ENCODE measurements around the gene MAL.

Gene MAL

DNA sequence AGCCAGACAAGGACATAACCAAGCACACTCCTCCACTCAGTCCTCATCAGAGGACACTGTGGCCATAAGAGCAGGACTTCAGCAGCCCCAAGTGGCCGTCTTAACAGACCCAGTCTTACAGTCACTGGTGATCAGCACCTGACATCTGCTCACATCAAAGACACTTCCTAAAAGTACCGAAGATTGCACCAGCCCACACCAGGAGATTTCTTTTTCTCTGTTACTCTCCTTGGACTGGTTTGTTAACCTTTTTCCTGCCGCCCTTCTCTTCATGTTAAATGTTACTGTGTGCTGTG lies 52.0 kb downstream of the MAL start:
- DNase-seq (ENCODE audit: low spot score): no peak
- Histone ChIP-seq H3K27ac (ENCODE audit: poor library complexity, severe bottlenecking) (no peak overlapping the region), H3K4me1 (ENCODE audit: insufficient read depth, poor library complexity, severe bottlenecking) (no peaks in the 10 kb centered on the region), H3K4me3 (ENCODE audit: severe bottlenecking) (no peak overlapping the region), H3K36me3 (ENCODE audit: low read depth) (no peaks in the 10 kb centered on the region), H3K27me3 (ENCODE audit: insufficient read depth, poor library complexity, severe bottlenecking) (no peaks in the 10 kb centered on the region), H3K9me3 (ENCODE audit: severe bottlenecking) (no peaks in the 10 kb centered on the region)
- TF ChIP-seq, protein P1, sequence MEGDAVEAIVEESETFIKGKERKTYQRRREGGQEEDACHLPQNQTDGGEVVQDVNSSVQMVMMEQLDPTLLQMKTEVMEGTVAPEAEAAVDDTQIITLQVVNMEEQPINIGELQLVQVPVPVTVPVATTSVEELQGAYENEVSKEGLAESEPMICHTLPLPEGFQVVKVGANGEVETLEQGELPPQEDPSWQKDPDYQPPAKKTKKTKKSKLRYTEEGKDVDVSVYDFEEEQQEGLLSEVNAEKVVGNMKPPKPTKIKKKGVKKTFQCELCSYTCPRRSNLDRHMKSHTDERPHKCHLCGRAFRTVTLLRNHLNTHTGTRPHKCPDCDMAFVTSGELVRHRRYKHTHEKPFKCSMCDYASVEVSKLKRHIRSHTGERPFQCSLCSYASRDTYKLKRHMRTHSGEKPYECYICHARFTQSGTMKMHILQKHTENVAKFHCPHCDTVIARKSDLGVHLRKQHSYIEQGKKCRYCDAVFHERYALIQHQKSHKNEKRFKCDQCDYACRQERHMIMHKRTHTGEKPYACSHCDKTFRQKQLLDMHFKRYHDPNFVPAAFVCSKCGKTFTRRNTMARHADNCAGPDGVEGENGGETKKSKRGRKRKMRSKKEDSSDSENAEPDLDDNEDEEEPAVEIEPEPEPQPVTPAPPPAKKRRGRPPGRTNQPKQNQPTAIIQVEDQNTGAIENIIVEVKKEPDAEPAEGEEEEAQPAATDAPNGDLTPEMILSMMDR (IDR thresholded peaks at IDR 0.05; ENCODE audit: poor library complexity, severe bottlenecking): no peak
- ATAC-seq (ENCODE audit: low read depth): 0 out of 3 replicates have a peak, but pooled peaks have one; percentile 23

- TF ChIP-seq, protein P1 (IDR thresholded peaks at IDR 0.05; ENCODE audit: poor library complexity, severe bottlenecking): no peak
- ATAC-seq (ENCODE audit: low read depth) (no peak), DNase-seq (ENCODE audit: low spot score) (no peak)
- Histone ChIP-seq H3K4me3 (ENCODE audit: severe bottlenecking) (no peak overlapping the region), H3K9me3 (ENCODE audit: severe bottlenecking) (no peaks in the 10 kb centered on the region), H3K36me3 (ENCODE audit: low read depth) (no peaks in the 10 kb centered on the region), H3K4me1 (ENCODE audit: insufficient read depth, poor library complexity, severe bottlenecking) (no peaks in the 10 kb centered on the region), H3K27ac (ENCODE audit: poor library complexity, severe bottlenecking) (no peak overlapping the region), H3K27me3 (ENCODE audit: insufficient read depth, poor library complexity, severe bottlenecking) (no peaks in the 10 kb centered on the region)
Observed at GRCh38 chr2:95077861-95078603, 52.5 kb downstream of the MAL start.

DNA sequence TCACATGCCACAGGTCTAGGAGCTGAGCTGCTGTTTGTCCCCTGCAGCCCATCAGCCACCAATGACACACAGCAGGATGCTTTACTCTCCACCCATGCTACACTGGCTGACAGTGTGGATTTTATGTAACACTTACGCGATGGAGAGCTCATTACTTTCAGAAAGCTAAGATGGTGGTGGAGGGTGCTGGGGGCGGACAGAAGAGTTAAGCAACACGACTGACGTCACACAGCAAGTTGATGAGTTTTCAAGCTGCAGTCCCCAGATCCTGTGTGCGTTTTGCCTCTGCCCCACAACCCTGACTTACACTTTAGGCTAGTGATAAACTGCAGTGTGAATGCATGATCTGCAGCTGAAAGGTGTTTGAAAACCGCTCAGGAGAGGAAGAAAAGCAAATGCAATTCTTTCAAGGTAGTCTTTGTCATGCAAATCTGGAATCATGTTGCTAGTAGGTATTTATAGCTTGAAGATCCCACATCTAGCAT lies 53.7 kb downstream of the MAL start:
- H3K36me3 ChIP-seq (ENCODE audit: low read depth): no peaks in the 10 kb centered on the region
- DNase-seq (ENCODE audit: low spot score) (no peak), ATAC-seq (ENCODE audit: low read depth) (no peak)
- H3K27me3 ChIP-seq (ENCODE audit: insufficient read depth, poor library complexity, severe bottlenecking): no peaks in the 10 kb centered on the region
- H3K4me3 ChIP-seq (ENCODE audit: severe bottlenecking): no peak overlapping the region
- H3K27ac ChIP-seq (ENCODE audit: poor library complexity, severe bottlenecking): no peak overlapping the region
- TF ChIP-seq, protein P1 (IDR thresholded peaks at IDR 0.05; ENCODE audit: poor library complexity, severe bottlenecking): no peak
- no peaks in the 10 kb centered on the region for H3K9me3 ChIP-seq (ENCODE audit: severe bottlenecking)
- no peaks in the 10 kb centered on the region for H3K4me1 ChIP-seq (ENCODE audit: insufficient read depth, poor library complexity, severe bottlenecking)

DNA sequence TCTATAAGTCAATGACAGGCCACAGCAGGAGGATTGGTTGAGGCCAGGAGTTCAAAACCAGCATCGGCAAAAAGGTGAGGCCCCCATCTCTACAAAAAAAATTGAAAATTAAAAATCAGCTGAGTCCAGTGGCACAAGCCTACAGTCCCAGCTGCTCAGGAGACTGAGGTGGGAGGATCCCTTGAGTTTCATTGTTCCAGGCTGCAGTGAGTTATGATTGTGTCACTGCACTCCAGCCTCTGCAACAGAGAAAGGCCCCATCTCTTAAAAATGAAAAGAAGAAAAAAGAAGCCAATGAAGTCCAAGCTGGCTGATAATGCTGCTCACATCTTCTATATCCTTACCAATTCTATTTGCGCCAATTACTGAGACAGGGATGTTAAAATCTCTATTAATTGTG lies 57.0 kb downstream of the MAL start:
- TF ChIP-seq, protein P1 (IDR thresholded peaks at IDR 0.05; ENCODE audit: poor library complexity, severe bottlenecking): no peak
- H3K36me3 ChIP-seq (ENCODE audit: low read depth): peaks cover 21% of the 10 kb centered on the region
- DNase-seq (ENCODE audit: low spot score) (no peak), ATAC-seq (ENCODE audit: low read depth) (0 out of 3 replicates have a peak, but pooled peaks have one; percentile 42)
- H3K4me1 ChIP-seq (ENCODE audit: insufficient read depth, poor library complexity, severe bottlenecking): no peaks in the 10 kb centered on the region
- no peak overlapping the region for H3K4me3 ChIP-seq (ENCODE audit: severe bottlenecking)
- H3K27me3 ChIP-seq (ENCODE audit: insufficient read depth, poor library complexity, severe bottlenecking): no peaks in the 10 kb centered on the region
- no peaks in the 10 kb centered on the region for H3K9me3 ChIP-seq (ENCODE audit: severe bottlenecking)
- no peak overlapping the region for H3K27ac ChIP-seq (ENCODE audit: poor library complexity, severe bottlenecking)

- TF ChIP-seq, protein P1 (IDR thresholded peaks at IDR 0.05; ENCODE audit: poor library complexity, severe bottlenecking): no peak
- no peaks in the 10 kb centered on the region for H3K9me3 ChIP-seq (ENCODE audit: severe bottlenecking)
- H3K27ac ChIP-seq (ENCODE audit: poor library complexity, severe bottlenecking): no peak overlapping the region
- H3K27me3 ChIP-seq (ENCODE audit: insufficient read depth, poor library complexity, severe bottlenecking): no peaks in the 10 kb centered on the region
- H3K36me3 ChIP-seq (ENCODE audit: low read depth): peaks cover 37% of the 10 kb centered on the region
- no peak overlapping the region for H3K4me3 ChIP-seq (ENCODE audit: severe bottlenecking)
- ATAC-seq (ENCODE audit: low read depth): no peak
- no peaks in the 10 kb centered on the region for H3K4me1 ChIP-seq (ENCODE audit: insufficient read depth, poor library complexity, severe bottlenecking)
- no peak for DNase-seq (ENCODE audit: low spot score)
Observed at GRCh38 chr2:95086017-95086416, 60.5 kb downstream of the MAL start.

Measured in RWPE2 (cell line).